Upper lobe of left lung (tissue), 4 donors: Measurements from ENCODE around the gene FBXL7.

Experiments used
- CTCF ChIP-seq, 6 experiments: fragments of 450-650 bp in 4 of 6; fragments of 200-600 bp in 2 of 6; sonication (generic) in 2 of 6; IDR thresholded peaks; one replicate each; pipeline ENCODE4 v1.5.1; 2016 to 2019; ENCODE audit warnings: antibody characterized with exemption in 6 of 6
- EP300 ChIP-seq, 4 donors: sonication (generic); formaldehyde crosslinking; IDR thresholded peaks; one replicate each; pipeline ENCODE4 v1.5.1; 2017; ENCODE audit warnings: antibody characterized with exemption in 4 of 4, control low read depth in 2 of 4
- POLR2A ChIP-seq, 4 donors: fragments of 450-650 bp; IDR thresholded peaks; one replicate each; pipeline ENCODE4 v1.5.1; 2016 to 2017; ENCODE audit warnings: antibody characterized with exemption in 4 of 4, mild to moderate bottlenecking in 2 of 4

- TF ChIP-seq CTCF (IDR thresholded peaks at IDR 0.05): no peak
- no peak for TF ChIP-seq POLR2A (IDR thresholded peaks at IDR 0.05)
- TF ChIP-seq EP300 (IDR thresholded peaks at IDR 0.05): no peak
Measured at GRCh38 chr5:15887093-15887492, 387.1 kb downstream of the FBXL7 start.
